ENCODE measurements around the gene BABAM2.

DNA sequence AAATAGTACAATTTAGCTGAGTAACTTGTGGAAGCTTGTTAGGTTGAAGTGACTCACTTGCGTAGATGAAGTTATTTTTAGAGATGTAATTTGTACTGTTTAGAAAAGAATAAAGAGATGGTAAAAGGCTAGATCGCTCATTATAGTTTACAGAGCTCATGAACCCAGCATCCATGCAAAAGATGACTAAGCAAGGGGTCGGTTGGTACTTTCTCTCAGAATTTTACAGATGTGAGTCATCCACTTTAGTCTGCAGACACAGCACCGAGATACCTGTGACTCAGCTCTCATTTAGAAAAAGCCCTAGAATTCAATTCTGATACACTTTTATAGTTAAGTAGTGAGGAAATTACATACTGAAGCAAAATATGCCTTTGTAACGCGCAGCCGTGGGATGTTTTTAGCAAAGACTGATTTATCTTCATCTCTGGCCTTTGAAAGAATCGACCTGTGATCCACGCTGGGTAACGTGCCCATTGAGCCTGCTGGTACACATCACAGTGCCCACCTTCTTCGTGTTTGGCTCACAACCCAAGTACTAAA lies 385.6 kb downstream of the BABAM2 start:
- TF ChIP-seq POLR2A (IDR thresholded peaks at IDR 0.05; ENCODE audit: low read depth) (no peak), POLR2AphosphoS5 (IDR thresholded peaks at IDR 0.05) (peak; percentile 39 to 67), EP300 (IDR thresholded peaks at IDR 0.05) (no peak)
- TF ChIP-seq, protein P1, sequence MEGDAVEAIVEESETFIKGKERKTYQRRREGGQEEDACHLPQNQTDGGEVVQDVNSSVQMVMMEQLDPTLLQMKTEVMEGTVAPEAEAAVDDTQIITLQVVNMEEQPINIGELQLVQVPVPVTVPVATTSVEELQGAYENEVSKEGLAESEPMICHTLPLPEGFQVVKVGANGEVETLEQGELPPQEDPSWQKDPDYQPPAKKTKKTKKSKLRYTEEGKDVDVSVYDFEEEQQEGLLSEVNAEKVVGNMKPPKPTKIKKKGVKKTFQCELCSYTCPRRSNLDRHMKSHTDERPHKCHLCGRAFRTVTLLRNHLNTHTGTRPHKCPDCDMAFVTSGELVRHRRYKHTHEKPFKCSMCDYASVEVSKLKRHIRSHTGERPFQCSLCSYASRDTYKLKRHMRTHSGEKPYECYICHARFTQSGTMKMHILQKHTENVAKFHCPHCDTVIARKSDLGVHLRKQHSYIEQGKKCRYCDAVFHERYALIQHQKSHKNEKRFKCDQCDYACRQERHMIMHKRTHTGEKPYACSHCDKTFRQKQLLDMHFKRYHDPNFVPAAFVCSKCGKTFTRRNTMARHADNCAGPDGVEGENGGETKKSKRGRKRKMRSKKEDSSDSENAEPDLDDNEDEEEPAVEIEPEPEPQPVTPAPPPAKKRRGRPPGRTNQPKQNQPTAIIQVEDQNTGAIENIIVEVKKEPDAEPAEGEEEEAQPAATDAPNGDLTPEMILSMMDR (IDR thresholded peaks at IDR 0.05): no peak

Measured in esophagus muscularis mucosa (tissue), 4 donors.